Adrenal gland (tissue), 12 donors: ENCODE measurements around the gene CCDC54. TPM values are rescaled to one million over a fixed set of nuclear protein-coding genes. Genes with fewer than 3 reads are reported as not detected.

Experiments
- DNase-seq, 7 donors: peaks; one replicate each; pipeline ENCODE4 v3.0.0-alpha.2; 2019 to 2020
- H3K27ac ChIP-seq, 5 donors: fragments of 200-600 bp; sonication (generic) in 4 of 5; 1 replicate in 3 of 5; 2 replicates in 2 of 5; pipeline versions ENCODE4 v1.5.1 to v1.8.0; 2016 to 2020; ENCODE audit warnings: mild to moderate bottlenecking in 1 of 5
- H3K27me3 ChIP-seq: fragments of 200-600 bp; 2 replicates; pipeline ENCODE4 v1.8.0; 2021
- H3K36me3 ChIP-seq, 2 donors: fragments of 200-600 bp; replicated peaks in 1 of 2; 1 replicate in 1 of 2; 2 replicates in 1 of 2; pipeline versions ENCODE4 v1.5.1 to v1.8.0; 2018 to 2022
- H3K4me1 ChIP-seq, 2 donors: fragments of 200-600 bp; replicated peaks in 1 of 2; 1 replicate in 1 of 2; 2 replicates in 1 of 2; pipeline versions ENCODE4 v1.5.1 to v1.8.0; 2018 to 2021
- H3K4me3 ChIP-seq, 4 donors: fragments of 200-600 bp; sonication (generic) in 3 of 4; one replicate each; pipeline ENCODE4 v1.5.1; 2016 to 2018
- H3K9me3 ChIP-seq, 3 donors: fragments of 200-600 bp; sonication (generic) in 1 of 3; replicated peaks in 1 of 3; 1 replicate in 2 of 3; 2 replicates in 1 of 3; pipeline versions ENCODE4 v1.5.1 to v1.8.0; 2016 to 2021
- POLR2A ChIP-seq, 2 donors: fragments of 450-650 bp; IDR thresholded peaks; one replicate each; pipeline ENCODE4 v1.6.1; 2017; ENCODE audit warnings: antibody characterized with exemption in 2 of 2, mild to moderate bottlenecking in 2 of 2, moderate library complexity in 1 of 2
- WGBS, 4 donors: extraction: QIAGEN DNeasy Blood & Tissue Kit in 2 of 4; methylation state at CpG; one replicate each; pipeline versions ENCODE4 v1.1.5 to v1.1.7; 2013 to 2017; 5-methylcytosine and 5-hydroxymethylcytosine counted together
- intact Hi-C, 2 donors: fragments of 100-400 bp; cut with DNase I; formaldehyde crosslinking; loops; one replicate each; pipeline versions ENCODE4 v1.14.1 to v1.15.0; 2022 to 2023
- polyA plus RNA-seq, 3 donors: library from polyadenylated mRNA; stranded (reverse); fragments of 200-250 nt in 2 of 3; fragments of 350-450 nt in 1 of 3; fragmentation: Illumina TruSeq in 1 of 3; extraction: RNeasy Lipid Tissue Mini Kit (QIAGEN cat#74804) in 1 of 3; gene quantifications; one replicate each; pipeline ENCODE4 v1.2.3, GENCODE V29; 2013 to 2014
- total RNA-seq, 9 donors: library from RNA; depleted of rRNA in 4 of 9; stranded (reverse); fragments of >200 nt in 4 of 9; fragments of 120-200 nt in 1 of 9; fragmentation: NEBNext Ultra II Directional in 1 of 9; extraction: Animal tissue kit (Norgen Biotek cat#: 25700) in 1 of 9; gene quantifications; one replicate each; pipeline versions ENCODE4 v1.1.0 to v1.2.4, GENCODE V29; 2013 to 2023
- TF ChIP-seq, protein P1 (sequence below), 6 experiments: fragments of 450-650 bp in 4 of 6; fragments of 200-600 bp in 2 of 6; sonication (generic) in 1 of 6; IDR thresholded peaks; 1 replicate in 5 of 6; 2 replicates in 1 of 6; pipeline versions ENCODE4 v1.5.1 to v1.8.0; 2016 to 2021; ENCODE audit warnings: antibody characterized with exemption in 6 of 6, mild to moderate bottlenecking in 2 of 6, moderate library complexity in 1 of 6
- donor health status: healthy with polysubstance abuse.
- donor health status: Bipolar disorder and iron deficiency.
- donor health status: DM: yes; HTN: yes; CAD: no.
- donor health status: DM: no; HTN: no; CAD: no.
- donor health status: DM: no; HTN: no; CAD: no.
- donor health status: DM: yes; HTN: yes; CAD: no.

Gene CCDC54
- total and polyA plus RNA-seq, 12 donors = 0.17 TPM; not detected in 11

DNA sequence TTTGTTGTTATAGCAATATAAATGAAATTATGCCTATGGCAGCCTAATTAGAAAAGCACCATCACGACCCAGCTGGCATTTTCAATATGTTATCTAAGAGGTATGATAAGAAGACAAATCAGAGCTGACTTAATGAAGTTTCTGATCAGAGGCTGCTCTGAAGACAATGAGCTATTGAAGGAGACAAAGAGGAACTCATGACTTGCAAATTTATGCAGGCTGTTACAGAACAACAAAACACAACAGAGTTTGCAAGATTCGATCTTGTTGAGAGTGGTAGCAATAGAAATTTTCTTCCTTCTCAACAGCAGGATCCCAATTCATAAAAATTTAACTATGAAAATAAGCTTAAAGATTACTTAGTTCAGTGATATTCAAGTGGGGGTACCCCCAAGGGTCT is 7.7 kb downstream of the CCDC54 start:
- intact Hi-C loops = no loop called here
- DNase-seq = no peak
- no peaks in the 10 kb centered on the region for H3K4me1 ChIP-seq
- no peaks in the 10 kb centered on the region for H3K9me3 ChIP-seq
- no peak overlapping the region for H3K27ac ChIP-seq
- H3K27me3 ChIP-seq = no peaks in the 10 kb centered on the region
- TF ChIP-seq, protein P1, sequence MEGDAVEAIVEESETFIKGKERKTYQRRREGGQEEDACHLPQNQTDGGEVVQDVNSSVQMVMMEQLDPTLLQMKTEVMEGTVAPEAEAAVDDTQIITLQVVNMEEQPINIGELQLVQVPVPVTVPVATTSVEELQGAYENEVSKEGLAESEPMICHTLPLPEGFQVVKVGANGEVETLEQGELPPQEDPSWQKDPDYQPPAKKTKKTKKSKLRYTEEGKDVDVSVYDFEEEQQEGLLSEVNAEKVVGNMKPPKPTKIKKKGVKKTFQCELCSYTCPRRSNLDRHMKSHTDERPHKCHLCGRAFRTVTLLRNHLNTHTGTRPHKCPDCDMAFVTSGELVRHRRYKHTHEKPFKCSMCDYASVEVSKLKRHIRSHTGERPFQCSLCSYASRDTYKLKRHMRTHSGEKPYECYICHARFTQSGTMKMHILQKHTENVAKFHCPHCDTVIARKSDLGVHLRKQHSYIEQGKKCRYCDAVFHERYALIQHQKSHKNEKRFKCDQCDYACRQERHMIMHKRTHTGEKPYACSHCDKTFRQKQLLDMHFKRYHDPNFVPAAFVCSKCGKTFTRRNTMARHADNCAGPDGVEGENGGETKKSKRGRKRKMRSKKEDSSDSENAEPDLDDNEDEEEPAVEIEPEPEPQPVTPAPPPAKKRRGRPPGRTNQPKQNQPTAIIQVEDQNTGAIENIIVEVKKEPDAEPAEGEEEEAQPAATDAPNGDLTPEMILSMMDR (IDR thresholded peaks at IDR 0.05) = no peak
- WGBS, 4 donors = 63 to 74% (median 70%) methylated on average over 2 of the region's 2 CpGs
- no peaks in the 10 kb centered on the region for H3K36me3 ChIP-seq
- no peak overlapping the region for H3K4me3 ChIP-seq

DNA sequence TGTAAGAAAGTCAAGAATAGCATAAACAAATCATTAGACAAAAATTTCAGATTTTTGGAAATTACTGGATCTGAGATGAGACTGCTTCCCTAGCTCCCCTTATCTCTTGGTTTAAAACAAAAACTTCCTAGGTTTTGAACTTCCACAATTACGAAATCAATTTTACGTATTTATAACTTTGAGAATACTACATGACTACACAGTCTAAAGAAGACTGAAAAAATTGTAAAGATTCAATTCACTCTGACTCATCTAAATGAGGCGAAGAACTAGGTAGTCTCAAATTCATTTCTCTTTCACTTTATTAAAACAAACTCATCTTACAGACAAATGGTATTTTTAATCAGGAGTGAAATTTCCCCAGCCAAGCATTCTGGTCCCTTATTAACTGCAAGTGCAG is 10.3 kb downstream of the CCDC54 start:
- no peak for DNase-seq
- Histone ChIP-seq H3K4me3 (no peak overlapping the region), H3K4me1 (no peaks in the 10 kb centered on the region), H3K36me3 (no peaks in the 10 kb centered on the region), H3K27me3 (no peaks in the 10 kb centered on the region), H3K27ac (no peak overlapping the region), H3K9me3 (no peaks in the 10 kb centered on the region)
- 82 to 92% (median 86%) methylated on average over 3 of the region's 3 CpGs for WGBS, 4 donors
- no peak for TF ChIP-seq POLR2A (IDR thresholded peaks at IDR 0.05)
- TF ChIP-seq, protein P1 (IDR thresholded peaks at IDR 0.05) = no peak
- intact Hi-C loops = no loop called here

DNA sequence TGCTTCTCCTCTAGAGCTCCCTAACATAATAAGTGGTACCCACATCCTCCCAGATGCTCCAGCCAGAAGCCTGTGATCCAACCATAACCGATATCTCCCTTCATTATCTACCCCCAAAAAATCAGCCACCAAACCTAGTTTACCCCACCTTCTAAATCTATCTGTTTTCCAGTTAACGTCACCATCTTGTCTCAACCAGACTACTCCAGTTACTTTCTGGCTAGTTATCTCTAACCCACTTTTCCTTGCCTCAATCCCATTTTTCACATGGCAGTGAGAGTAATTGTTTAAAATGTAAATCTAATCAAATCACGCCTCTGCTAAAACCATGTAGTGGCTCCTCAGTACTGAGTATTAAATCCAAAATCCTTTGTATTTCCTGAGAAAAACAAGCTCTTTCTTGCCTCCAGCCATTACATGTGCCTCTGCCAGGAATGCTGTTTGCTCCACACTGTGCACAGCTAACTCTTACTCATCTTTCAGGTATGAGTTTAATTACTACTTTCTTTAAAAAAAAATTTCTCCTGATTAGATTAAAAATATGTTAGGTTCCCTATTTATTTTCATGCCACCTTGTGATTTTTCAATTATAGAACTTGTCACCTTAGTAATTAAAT is 15.4 kb downstream of the CCDC54 start:
- intact Hi-C loops = no loop called here
- no peak for TF ChIP-seq POLR2A (IDR thresholded peaks at IDR 0.05)
- TF ChIP-seq, protein P1 (IDR thresholded peaks at IDR 0.05) = no peak
- H3K4me3 ChIP-seq = no peak overlapping the region
- H3K27ac ChIP-seq = no peak overlapping the region
- H3K9me3 ChIP-seq = no peaks in the 10 kb centered on the region
- 88 to 95% (median 90%) methylated on average over 3 of the region's 3 CpGs for WGBS, 4 donors
- H3K4me1 ChIP-seq = no peaks in the 10 kb centered on the region
- H3K36me3 ChIP-seq = no peaks in the 10 kb centered on the region
- DNase-seq = no peak
- no peaks in the 10 kb centered on the region for H3K27me3 ChIP-seq

DNA sequence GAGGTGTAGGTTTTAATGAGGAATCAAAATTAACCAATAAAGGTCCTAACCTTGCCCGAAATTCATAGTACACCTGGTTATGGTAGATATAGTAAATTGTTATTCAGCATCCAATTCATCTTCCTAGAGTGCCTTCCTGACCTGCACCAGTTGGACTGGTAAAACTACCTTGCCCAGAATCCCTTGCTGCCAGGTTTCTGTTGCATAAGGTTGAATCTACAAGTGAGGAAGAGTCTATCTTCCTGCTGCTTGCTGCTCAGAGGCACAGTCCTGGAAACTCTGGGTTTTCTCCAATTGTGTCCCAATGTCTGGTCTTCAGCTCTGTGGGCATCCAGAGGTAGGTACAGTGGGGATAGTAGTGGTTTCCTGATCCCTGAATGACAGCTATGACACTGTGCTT is 17.3 kb downstream of the CCDC54 start:
- intact Hi-C loops = no loop called here
- H3K4me1 ChIP-seq = no peaks in the 10 kb centered on the region
- no peaks in the 10 kb centered on the region for H3K27me3 ChIP-seq
- no peak overlapping the region for H3K4me3 ChIP-seq
- WGBS, 4 donors = 90 to 98% (median 91%) methylated on average over 1 of the region's 1 CpG
- TF ChIP-seq, protein P1 (IDR thresholded peaks at IDR 0.05) = no peak
- TF ChIP-seq POLR2A (IDR thresholded peaks at IDR 0.05) = no peak
- no peaks in the 10 kb centered on the region for H3K9me3 ChIP-seq
- no peaks in the 10 kb centered on the region for H3K36me3 ChIP-seq
- no peak overlapping the region for H3K27ac ChIP-seq
- DNase-seq = no peak
